CD4-positive, alpha-beta T cell treated with Interleukin-1 beta for 1 hour (primary cell): ENCODE measurements around the gene ABCA9.
"Not testable (repeated sequence)": the region's sequence is repeated elsewhere in the genome, so short reads cannot be mapped to it uniquely, and the experiment has no call there.

ENCODE experiments used
- DNase-seq, 2 donors: peaks; one replicate each; pipeline ENCODE4 v3.0.0-alpha.2; 2020 to 2022

ABCA9 gene, protein sequence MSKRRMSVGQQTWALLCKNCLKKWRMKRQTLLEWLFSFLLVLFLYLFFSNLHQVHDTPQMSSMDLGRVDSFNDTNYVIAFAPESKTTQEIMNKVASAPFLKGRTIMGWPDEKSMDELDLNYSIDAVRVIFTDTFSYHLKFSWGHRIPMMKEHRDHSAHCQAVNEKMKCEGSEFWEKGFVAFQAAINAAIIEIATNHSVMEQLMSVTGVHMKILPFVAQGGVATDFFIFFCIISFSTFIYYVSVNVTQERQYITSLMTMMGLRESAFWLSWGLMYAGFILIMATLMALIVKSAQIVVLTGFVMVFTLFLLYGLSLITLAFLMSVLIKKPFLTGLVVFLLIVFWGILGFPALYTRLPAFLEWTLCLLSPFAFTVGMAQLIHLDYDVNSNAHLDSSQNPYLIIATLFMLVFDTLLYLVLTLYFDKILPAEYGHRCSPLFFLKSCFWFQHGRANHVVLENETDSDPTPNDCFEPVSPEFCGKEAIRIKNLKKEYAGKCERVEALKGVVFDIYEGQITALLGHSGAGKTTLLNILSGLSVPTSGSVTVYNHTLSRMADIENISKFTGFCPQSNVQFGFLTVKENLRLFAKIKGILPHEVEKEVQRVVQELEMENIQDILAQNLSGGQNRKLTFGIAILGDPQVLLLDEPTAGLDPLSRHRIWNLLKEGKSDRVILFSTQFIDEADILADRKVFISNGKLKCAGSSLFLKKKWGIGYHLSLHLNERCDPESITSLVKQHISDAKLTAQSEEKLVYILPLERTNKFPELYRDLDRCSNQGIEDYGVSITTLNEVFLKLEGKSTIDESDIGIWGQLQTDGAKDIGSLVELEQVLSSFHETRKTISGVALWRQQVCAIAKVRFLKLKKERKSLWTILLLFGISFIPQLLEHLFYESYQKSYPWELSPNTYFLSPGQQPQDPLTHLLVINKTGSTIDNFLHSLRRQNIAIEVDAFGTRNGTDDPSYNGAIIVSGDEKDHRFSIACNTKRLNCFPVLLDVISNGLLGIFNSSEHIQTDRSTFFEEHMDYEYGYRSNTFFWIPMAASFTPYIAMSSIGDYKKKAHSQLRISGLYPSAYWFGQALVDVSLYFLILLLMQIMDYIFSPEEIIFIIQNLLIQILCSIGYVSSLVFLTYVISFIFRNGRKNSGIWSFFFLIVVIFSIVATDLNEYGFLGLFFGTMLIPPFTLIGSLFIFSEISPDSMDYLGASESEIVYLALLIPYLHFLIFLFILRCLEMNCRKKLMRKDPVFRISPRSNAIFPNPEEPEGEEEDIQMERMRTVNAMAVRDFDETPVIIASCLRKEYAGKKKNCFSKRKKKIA (N-terminal part only)

DNA sequence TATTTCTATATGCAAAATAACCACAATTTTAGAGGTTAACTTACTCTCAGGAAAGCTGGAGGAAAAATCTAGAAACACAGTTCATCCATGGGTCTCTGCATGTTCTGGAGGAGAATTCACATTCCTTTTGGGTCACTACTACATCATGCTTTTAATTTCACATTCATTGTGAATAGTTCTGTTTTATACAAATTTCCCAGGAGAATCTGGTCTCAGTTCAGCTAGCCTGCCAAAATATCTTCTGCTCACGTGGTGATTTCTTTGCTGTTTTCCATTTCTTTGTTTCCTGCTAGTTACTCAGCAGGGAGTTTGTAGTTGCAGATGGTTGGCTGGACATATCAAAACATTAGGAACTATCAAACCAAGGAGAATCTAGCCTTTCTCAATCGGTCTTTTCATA lies at the start of gene ABCA9:
Gene ABCA9 (minus strand): TSS at position 106 of the 400 bp plus-strand sequence. CDS start 9,801 bp downstream, outside the sequence.
- DNase-seq: no peak

DNA sequence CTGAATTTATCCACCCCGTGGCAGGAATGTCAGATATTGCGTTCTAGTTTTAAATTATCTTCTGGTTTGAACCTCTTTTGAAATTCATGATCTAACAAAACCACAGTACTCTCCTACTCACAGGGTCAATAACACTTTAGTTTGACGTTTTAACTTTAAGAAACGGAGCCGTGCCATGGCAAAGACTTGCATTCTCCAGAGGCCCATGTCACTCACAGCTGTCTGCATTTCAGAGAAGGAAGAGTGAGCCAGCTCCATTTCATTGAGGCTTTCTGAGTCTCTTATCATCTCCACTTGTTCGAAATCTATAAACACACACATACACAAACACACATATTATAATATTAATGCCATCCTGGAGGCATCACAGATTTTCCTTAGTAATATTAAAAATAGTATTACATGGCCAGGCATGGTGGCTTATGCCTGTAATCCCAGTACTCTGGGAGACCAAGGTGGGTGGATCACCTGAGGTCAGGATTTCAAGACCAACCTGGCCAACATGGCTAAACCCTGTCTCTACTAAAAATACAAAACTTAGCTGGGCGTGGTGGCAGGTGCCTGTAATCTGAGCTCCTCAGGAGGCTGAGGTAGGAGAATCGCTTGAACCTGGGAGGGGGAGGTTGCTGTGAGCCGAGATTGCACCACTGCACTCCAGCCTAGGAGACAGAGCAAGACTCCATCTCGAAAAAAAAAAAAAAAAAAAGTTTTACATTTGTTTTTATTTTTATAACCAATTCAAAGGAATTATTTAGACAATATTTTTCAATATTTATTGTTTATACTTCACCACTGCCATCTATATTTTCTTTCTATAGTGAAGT lies 45.4 kb upstream of the ABCA9 start:
- no peak for DNase-seq

DNA sequence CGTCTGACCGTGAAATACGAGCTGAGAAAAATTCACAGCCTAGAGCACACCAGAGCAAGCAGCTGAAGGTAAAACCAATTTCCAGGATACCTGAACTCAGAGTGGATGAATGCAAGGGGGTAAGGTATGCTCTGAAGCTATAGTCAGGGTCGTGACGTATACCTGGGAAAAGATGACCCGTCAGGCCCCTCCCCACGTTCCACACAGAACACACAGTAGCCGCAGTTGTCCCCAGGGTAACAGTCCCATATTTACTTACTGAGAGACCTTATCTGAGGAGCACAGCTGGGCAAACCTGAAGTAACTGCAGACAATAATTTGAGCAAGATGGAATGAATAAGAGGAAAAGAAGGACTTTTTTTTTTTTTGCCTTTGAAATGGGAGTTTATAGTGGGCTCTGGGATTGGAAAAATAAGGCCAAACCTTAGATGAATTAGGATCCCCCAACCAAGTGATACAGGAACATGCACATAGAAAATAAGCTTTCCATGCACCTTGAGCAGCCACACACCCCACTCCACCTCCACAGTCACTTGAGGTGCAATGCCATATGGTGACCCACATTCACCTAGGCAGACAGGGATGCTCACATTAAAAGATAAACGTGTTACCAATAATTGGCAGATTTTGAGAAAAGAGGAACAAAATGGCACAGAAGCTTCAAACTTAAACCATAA lies 43.0 kb upstream of the ABCA9 start:
- DNase-seq: no peak

DNA sequence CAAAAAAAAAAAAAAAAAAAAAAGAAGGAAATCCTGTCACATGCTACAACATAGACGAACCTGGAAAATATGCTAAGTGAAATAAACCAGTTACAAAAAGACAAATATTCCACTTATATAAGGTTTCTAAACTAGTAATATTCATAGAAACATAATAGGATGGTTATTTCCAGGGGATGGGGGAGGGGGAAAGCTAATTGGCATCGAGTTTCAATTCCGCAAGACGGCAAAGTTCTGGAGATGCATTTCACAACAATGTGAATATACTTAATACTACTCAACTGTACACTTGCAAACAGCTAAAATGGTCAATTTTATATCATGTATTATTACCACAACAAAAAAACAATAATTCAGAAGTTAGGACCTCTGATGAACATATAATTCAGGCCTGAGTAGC lies 37.9 kb upstream of the ABCA9 start:
- DNase-seq: no peak

DNA sequence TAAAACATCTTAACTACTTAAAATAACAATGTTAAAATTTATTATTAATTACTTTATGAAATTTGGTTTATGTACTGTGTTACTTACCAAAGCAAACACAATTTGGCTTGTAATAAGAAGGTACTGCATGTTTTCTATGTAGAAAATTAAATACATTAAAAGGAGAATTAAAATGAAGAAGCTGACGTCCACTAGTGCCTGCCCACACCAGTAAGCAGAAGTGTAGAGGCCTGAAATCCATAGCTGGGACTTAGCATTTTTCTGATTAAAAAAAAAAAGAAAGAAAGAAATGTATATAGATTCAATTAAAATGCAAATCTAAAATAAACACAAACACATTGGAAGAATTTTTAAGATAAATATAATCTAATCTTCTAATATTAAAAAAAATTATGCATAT lies 35.8 kb upstream of the ABCA9 start:
- no peak for DNase-seq

DNA sequence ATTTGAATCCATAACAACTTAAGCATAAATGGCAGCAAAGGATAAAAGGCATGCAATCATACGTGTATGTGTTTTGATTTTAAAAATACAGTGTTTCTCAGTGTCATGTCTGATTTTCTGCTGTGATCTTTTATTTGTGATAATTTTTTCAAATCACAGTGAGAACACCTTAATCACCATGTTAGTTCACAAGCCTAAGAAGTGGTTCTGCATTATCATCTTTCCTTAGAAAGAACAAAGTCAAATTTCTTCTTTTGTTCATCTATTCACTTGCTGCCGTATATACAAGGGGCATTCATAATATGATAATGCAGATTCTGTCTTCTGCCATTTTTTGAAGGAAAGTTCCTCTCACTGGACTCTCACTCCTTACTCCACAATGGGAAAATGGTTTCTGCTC lies 33.3 kb upstream of the ABCA9 start:
- no peak for DNase-seq

DNA sequence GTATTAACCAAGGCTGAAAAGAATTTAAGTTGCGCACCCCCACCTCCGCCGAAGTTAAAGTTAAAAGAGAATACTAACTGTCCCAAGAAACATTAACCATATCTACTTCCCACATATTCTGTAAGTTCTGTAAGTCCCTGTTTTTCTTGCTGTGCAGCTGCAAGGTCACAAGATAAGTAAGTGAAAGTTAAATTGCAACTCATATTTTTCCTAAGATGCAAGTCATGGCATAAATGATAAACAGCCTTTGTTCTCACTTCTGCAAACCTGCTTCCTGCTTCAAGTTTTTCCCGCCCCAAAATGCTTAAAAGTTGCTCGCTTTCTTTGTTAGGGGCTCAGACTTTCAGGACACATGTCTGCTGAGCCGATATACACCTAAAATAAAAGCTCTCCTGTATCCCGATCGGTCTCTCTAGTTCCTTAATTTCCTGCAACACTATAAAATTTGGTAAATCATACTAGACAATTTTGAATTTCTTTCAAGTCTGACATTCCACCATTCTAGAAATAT lies 32.6 kb upstream of the ABCA9 start:
- DNase-seq: no peak

DNA sequence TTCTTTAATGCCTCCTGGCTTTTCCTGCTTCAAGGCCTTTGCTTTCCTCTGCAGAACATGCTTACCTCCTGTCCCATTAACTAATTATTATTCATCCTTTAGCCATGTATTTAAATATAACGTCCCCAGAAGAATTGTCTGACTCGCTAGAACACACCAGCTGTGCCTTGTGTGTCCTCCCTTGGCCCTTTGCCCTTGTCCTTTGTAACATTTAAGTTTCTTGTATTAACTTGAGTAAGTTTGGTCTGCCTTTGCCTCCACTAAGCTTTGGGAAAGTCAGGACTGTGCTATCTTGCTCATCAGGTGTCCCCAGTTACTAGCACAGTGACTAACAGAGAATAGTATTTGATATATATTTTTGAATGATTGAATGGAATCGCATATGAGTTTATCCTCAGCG lies 29.6 kb upstream of the ABCA9 start:
- DNase-seq: no peak

DNA sequence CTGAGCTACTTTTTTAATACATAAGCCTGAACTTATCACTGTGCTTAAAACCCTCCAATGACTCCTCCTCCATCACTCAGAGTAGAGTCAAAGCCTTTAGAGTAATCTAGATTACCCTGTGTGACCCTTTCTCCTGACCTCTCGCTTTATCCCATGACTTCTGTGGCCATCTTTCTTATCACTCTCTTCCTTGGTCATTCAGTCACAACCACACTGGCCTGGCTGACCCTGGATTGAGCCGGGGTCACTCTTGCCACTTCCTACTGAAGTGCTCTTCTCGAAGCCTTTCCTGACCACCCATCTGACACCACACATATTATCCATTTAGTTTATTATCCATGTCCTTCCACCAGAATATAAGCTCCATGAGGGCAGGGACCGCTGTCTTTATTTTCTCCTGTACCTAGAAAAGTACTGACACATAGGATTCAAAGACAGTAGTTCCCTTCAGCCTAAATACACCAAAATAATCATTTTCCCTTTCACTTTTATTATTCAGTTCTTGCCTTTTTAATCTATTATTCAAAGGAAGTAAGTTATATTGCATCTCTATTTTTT lies 28.0 kb upstream of the ABCA9 start:
- DNase-seq: no peak

DNA sequence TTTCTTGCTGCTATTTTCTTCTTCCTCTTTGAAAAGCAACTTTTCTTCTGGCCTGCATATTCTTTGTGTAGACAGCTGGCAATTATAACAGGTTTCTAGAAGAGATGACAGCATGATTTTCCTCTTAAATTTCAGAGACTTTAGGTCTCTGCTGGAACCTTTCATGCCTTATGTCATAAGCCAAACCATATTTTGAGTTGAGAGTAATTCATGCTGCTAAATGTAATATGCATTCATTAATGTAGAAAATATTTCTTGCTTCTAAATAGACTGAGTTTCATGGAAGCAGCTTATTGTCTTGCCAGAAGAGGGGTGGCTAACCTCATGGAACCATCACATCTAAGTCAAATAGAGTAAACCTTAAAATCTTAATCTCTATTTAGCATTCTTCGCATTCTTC lies 25.9 kb upstream of the ABCA9 start:
- no peak for DNase-seq

DNA sequence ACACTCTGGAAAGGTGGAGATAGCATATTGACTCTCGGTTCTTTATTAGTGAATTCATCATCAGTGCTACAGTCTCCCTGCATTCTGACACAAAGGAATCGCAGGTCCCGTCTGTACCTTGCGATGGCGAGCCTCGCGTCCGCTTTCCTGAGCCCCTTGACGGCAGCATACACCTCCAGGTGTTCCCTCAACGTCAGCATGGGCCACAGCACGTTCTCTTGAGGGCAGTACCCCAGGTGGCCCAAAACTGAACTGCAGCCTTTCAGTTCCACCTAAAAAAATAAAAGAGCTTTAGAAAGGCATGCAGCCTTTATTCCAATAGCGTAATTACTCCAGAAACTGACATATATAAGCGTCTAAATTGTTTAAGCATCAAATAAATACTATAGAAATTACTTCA lies 24.2 kb upstream of the ABCA9 start:
- no peak for DNase-seq

DNA sequence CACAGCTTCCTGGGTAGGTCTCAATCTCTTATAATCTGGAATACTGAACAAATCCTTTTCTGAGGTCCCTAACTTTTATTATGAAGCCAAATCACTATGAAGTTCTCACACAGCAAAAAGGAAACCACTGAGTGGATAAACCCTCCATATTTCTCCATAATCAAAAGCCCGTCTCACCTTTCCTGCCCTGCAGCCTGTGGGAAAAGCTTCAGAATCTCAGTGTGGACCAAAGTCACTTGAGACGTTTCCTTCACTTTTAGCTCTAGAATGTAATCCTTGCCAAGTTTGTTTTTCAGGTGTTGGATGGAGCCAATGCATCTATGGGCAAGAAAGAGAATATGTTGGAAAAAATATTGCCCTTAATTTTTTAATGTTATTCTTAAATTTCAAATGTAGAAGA lies 22.0 kb upstream of the ABCA9 start:
- no peak for DNase-seq

DNA sequence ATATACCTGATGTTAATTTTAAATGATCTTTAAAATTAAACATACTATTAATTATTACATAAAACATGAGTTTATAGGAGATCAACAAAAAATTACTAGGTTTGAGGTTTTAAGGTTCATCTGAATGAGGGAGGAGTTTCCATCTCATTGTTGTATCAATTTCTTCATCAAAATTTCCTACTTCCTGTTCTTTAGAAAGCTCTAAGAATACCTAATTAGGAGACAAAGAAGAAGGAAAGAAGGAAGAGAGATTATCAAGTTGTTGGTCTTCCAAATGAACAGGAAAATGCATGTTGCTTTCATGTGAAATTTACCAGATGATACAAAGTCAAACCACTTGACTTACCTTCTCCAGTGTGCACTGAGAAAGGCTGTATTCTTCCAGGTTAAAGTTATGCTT lies 18.1 kb upstream of the ABCA9 start:
- DNase-seq: no peak

DNA sequence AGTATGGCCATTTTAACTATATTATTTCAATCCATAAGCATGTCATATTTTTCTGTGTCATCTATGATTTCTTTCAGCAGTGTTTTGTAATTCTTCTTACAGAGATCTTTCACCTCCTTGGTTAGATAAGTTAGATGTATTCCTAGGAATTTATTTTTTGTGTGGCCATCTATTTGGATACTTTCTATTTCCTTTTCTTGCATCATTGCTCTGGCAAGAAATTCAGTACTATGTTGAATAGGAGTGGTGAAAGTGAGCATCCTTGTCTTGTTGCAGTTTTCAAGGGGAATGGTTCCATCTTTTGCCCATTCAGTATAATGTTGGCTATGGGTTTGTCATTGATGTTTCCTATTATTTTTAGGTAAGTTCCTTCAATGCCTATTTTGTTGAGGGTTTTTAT lies 15.1 kb upstream of the ABCA9 start:
- DNase-seq: no peak

DNA sequence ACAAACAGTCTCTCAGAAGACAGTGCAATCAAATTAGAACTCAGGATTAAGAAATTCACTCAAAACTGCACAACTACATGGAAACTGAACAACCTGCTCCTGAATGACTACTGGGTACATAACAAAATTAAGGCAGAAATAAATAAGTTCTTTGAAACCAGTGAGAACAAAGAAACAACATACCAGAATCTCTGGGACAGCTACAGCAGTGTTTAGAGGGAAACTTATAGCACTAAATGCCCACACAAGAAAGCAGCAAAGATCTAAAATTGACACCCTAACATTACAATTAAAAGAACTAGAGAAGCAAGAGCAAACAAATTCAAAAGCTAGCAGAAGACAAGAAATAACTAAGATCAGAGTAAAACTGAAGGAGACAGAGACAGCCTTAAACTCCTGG lies 12.7 kb upstream of the ABCA9 start:
- not testable (repeated sequence) for DNase-seq

DNA sequence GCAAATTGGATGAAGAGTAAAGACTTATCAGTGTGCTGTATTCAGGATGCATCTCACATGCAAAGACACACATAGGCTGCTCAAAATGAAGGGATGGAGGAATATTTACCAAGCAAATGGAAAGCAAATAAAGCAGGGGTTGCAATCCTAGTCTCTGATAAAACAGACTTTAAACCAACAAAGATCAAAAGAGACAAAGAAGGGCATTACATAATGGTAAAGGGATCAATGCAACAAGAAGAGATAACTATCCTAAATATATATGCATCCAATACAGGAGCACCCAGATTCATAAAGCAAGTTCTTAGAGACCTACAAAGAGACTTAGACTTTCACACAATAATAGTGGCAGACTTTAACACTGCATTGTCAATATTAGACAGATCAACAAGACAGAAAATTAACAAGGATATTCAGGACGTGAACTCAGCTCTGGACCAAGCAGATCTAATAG lies 12.1 kb upstream of the ABCA9 start:
- not testable (repeated sequence) for DNase-seq

DNA sequence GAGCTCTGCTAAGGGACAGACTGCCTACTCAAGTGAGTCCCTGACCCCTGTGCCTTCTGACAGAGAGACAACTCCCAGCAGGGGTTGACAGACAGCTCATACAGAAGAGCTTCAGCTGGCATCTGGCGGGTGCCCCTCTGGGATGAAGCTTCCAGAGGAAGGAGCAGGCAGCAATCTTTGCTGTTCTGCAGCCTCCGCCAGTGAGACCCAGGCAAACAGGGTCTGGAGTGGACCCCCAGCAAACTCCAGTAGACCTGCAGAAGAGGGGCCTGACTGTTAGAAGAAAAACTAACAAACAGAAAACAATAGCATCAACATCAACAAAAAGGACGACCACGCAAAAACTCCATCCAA lies 10.5 kb upstream of the ABCA9 start:
- not testable (repeated sequence) for DNase-seq

DNA sequence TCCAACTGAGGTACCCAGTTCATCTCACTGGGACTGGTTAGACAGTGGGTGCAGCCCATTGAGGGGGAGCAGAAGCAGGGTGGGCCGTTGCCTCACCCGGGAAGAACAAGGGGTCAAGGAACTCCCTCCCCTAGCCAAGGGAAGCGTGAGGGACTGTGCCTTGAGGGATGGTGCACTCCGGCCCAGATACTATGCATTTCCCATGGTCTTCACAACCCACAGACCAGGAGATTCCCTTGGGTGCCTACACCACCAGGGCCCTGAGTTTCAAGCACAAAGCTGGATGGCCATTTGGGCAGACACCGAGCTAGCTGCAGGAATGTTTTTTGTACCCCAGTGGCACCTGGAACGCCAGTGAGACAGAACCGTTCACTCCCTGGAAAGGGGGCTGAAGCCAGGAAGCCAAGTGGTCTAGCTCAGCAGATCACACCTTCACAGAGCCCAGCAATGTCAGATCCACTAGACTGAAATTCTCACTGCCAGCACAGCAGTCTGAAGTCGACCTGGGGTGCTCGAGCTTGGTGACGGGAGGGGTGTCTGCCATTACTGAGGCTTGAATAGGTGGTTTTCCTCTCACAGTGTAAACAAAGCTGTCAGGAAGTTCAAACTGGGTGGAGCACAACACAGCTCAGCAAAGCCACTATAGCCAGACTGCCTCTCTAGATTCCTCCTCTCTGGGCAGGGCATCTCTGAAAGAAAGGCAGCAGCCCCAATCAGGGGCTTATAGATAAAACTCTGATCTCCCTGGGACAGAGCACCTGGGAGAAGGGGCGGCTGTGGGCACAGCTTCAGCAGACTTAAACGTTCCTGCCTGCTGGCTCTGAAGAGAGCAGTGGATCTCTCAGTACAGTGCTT lies 9.9 kb upstream of the ABCA9 start:
- DNase-seq: not testable (repeated sequence)

DNA sequence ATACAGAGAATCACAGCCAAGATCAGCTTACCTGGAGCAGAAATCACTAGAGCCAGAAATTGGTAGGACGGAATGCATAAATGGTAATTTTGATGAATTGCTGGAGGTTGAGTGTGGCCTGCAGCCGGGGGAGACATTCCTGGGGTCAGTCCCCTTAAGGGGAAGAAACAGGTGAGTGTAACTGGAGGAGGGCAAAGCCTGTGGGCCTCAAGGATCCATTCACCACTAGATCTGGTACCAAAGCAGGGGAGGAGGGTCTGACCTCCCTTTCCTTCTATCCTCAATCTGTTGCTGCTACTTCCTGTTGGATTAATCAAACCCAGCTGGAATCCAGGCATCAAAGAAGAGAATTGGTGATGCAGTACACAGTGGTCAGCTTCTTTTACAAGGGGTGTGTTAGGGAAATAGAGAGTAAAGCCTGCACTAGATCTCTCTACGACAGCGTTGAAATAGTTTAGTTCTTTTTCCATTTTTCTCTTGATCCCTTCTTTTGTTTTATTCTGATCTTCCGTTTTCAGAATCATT lies 8.6 kb upstream of the ABCA9 start:
- DNase-seq: no peak
